ENCODE data around the gene EYA2. TPM values are rescaled to one million over a fixed set of nuclear protein-coding genes. Genes with fewer than 3 reads are reported as not detected.

EYA2 gene
- total and polyA plus RNA-seq, 2 of the 4 experiments (the other 2 are of a cell fraction): 2.3 to 5.4 TPM

GRCh38 chr20:46959081-46959692, 64.5 kb downstream of the EYA2 start (continued):
- 0 out of 2 replicates have a peak, but pooled peaks have one; percentile 18 for TF ChIP-seq ELK1 (IDR thresholded peaks at IDR 0.05; ENCODE audit: borderline replicate concordance, low read depth, low read length)

- BruUV-seq (replicated peaks): no TSS peak
These were observed 65.2 kb downstream of the EYA2 start for GRCh38 chr20:46959821-46960220.

More at GRCh38 chr20:46959821-46960220, 65.2 kb downstream of the EYA2 start:
- H2BK20ac ChIP-seq (ENCODE audit: low read depth, low read length): peak overlapping the region; percentile 92
- peak overlapping the region; percentile 2 for H3K18ac ChIP-seq (ENCODE audit: low read depth, low read length)
- peak overlapping the region; percentile 87 for H2BK120ac ChIP-seq (ENCODE audit: low read depth, low read length)
- H2AK9ac ChIP-seq (replicated peaks; ENCODE audit: low read depth, low read length, poor library complexity): peak overlapping the region; percentile 91
- H3K4me1 ChIP-seq (ENCODE audit: control insufficient read depth, insufficient read depth, low read length): peaks cover 17% of the 10 kb centered on the region
- peaks cover 3% of the 10 kb centered on the region; the same call in 1 of the 2 replicates for H4K20me1 ChIP-seq (ENCODE audit: insufficient read depth, low read length)
- peak overlapping the region; percentile 56 for H3K14ac ChIP-seq (replicated peaks; ENCODE audit: low read depth, low read length)
- H3K56ac ChIP-seq (ENCODE audit: extremely low read depth, insufficient read depth, low read length): 0 out of 2 replicates have a peak overlapping the region, but pooled peaks have one; percentile 72
- H4K5ac ChIP-seq (ENCODE audit: low read depth, low read length): peak overlapping the region; percentile 32
- H3K9me3 ChIP-seq (ENCODE audit: control insufficient read depth, insufficient read depth, low read length): peaks cover 3% of the 10 kb centered on the region; the same call in 1 of the 2 replicates
- peak overlapping the region; percentile 67 for H2BK5ac ChIP-seq (ENCODE audit: low read depth, low read length, poor library complexity, severe bottlenecking)
- TF ChIP-seq CEBPB (IDR thresholded peaks at IDR 0.05; ENCODE audit: low read depth, low read length): no peak
- no peak for TF ChIP-seq MAFK (IDR thresholded peaks at IDR 0.05; ENCODE audit: low read depth, low read length)
- no peak for TF ChIP-seq CHD1 (IDR thresholded peaks at IDR 0.05; ENCODE audit: low read depth, low read length)
- no peak for TF ChIP-seq MXI1 (IDR thresholded peaks at IDR 0.05; ENCODE audit: borderline replicate concordance, low read depth, low read length)
- TF ChIP-seq CTCF (conservative IDR thresholded peaks at IDR 0.05; ENCODE audit: low read depth, low read length): no peak
- in situ Hi-C loops (cut with MboI; ENCODE audit: low sequenced_read_pairs) (no loop called here), dilution Hi-C loops (cut with HindIII; ENCODE audit: low sequenced_read_pairs, unreplicated experiment) (no loop called here), intact Hi-C loops (cut with micrococcal nuclease) (loop anchor here (1.0 to 10.0 kb wide), 2 partner anchors 11 to 165 kb away; no protein-coding TSS in a partner anchor)
- no peak for DNase-seq
- H3K23ac ChIP-seq (ENCODE audit: low read depth, low read length): no peak overlapping the region; the same call in 1 of the 2 replicates
- H3K4me3 ChIP-seq (ENCODE audit: insufficient read depth, low read depth, low read length): no peak overlapping the region
- peak overlapping the region; percentile 11 to 83; a peak in 2 of 4 replicates for H4K8ac ChIP-seq (ENCODE audit: low read depth in 2 of 2, low read length in 2 of 2)
- H3K9ac ChIP-seq (ENCODE audit: low read depth, low read length): no peak overlapping the region
- peak overlapping the region; percentile 52; the same call in 1 of the 2 replicates for H3K27ac ChIP-seq (ENCODE audit: insufficient read depth, low read length)
- peak overlapping the region; percentile 74 for H2AK5ac ChIP-seq (ENCODE audit: low read depth, low read length)
- peaks cover 8% of the 10 kb centered on the region for H3K9me1 ChIP-seq (ENCODE audit: insufficient read depth, low read length)
- ChIA-PET POLR2A (ENCODE audit: unreplicated experiment) (no interaction called here), CTCF (no interaction called here)
- no peak overlapping the region for H3K4me2 ChIP-seq (ENCODE audit: low read depth, low read length)
- 73% methylated on average over 4 of the region's 9 CpGs; no CpG with 5 or more reads in 1 of the 2 experiments for WGBS, 2 experiments (ENCODE audit: extremely low coverage in 2 of 2, insufficient read length in 1 of 2)
- H2BK15ac ChIP-seq (ENCODE audit: low read depth, low read length): peak overlapping the region; percentile 58; the same call in 2 of the 3 replicates
- peaks cover 3 to 22% of the 10 kb centered on the region in 2 experiments; a peak in 2 of 4 replicates for H3K79me1 ChIP-seq (ENCODE audit: low read depth in 1 of 2, low read length in 2 of 2)
- H3K27me3 ChIP-seq (ENCODE audit: control insufficient read depth, insufficient read depth, low read length): no peaks in the 10 kb centered on the region
- H3K4ac ChIP-seq (ENCODE audit: low read depth, low read length): peak overlapping the region; percentile 80
- H4K91ac ChIP-seq (ENCODE audit: insufficient read depth, low read depth, low read length): peak overlapping the region; percentile 82
- peak overlapping the region; percentile 90 for H2AFZ ChIP-seq (replicated peaks; ENCODE audit: low read length, poor library complexity)
- no peaks in the 10 kb centered on the region for H3K36me3 ChIP-seq (ENCODE audit: control insufficient read depth, insufficient read depth, low read length)
- no peak for ATAC-seq (ENCODE audit: low read depth)

Measured in IMR-90 (cell line).